ENCODE measurements around the gene GAK. TPM values are rescaled to one million over a fixed set of nuclear protein-coding genes. Genes with fewer than 3 reads are reported as not detected.

The GAK gene
- total and polyA plus RNA-seq, 2 of the 13 experiments (the other 11 are each of a cell fraction or from before 2014, with no cell fraction given) = 17.5 to 44.3 TPM

- ATAC-seq (no peak), DNase-seq (ENCODE audit: low spot score) (no peak), FAIRE-seq (no peak)
- peaks cover 15 to 36% of the 10 kb centered on the region in 2 experiments; a peak in 4 of 5 replicates for H3K36me3 ChIP-seq (replicated peaks in 1 of 2; ENCODE audit: control insufficient read depth in 1 of 2, insufficient read depth in 2 of 2, low read length in 2 of 2)
- in situ Hi-C loops (cut with HindIII; ENCODE audit: extremely low pct_ligation_motif_present, low pct_unique_long_range_greater_than_20kb) = no loop called here
- H4K20me1 ChIP-seq (ENCODE audit: insufficient read depth, low read length) = no peaks in the 10 kb centered on the region; the same call in 1 of the 2 replicates
- no peaks in the 10 kb centered on the region for H3K79me2 ChIP-seq (ENCODE audit: insufficient read depth, low read length)
- no peak overlapping the region for H3K9ac ChIP-seq (ENCODE audit: insufficient read depth, low read depth, low read length)
- BruUV-seq (replicated peaks) = no TSS peak
- POLR2A ChIA-PET = no interaction called here
- no peak overlapping the region for H3K27ac ChIP-seq (ENCODE audit: extremely low read length, insufficient read depth, low read length)
- no peaks in the 10 kb centered on the region for H3K4me1 ChIP-seq (ENCODE audit: insufficient read depth, low read length)
- WGBS (ENCODE audit: low lambda C conversion rate) = 96% methylated on average over 18 of the region's 20 CpGs
- intact Hi-C loops (cut with micrococcal nuclease; ENCODE audit: unreplicated experiment) = no loop called here
- H3K4me2 ChIP-seq (ENCODE audit: low read depth, low read length) = no peak overlapping the region
- H3K4me3 ChIP-seq (replicated peaks in 1 of 3; ENCODE audit: insufficient read depth in 1 of 3, low read depth in 2 of 3, low read length in 3 of 3) = no peak overlapping the region
- no peaks in the 10 kb centered on the region for H3K9me3 ChIP-seq (ENCODE audit: low read length)
- no peaks in the 10 kb centered on the region for H3K27me3 ChIP-seq (ENCODE audit: control insufficient read depth in 1 of 2, insufficient read depth in 2 of 2, low read length in 2 of 2)
- H2AFZ ChIP-seq (ENCODE audit: low read length) = no peak overlapping the region
- no peak for TF ChIP-seq NR3C1 (CRISPR knock-in tag; IDR thresholded peaks at IDR 0.05)
- CTCF ChIA-PET (ENCODE audit: low intra/inter-chr PET ratio, low total read pairs) = no interaction called here
Measured at GRCh38 chr4:896630-897029, 35.5 kb downstream of the GAK start.

DNA sequence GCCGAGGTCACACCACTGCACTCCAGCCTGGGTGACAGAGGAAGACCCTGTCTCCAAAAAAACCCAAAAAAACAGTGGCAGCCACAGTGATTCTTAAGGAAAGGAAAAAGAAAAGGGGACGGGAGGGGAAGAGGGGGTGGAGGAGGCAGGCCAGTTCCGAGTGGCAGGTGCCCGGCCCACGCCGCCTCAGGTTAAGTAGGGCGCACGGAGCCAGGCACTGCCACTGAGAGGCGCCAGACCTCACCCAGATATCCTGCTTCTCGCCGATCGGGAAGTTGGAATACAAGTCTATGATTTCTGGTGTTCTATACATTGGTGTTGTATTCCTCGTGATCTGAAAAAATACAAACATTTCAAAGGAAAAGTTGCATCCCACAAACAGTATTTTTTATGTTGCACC is 35.9 kb downstream of the GAK start:
- Histone ChIP-seq H4K20me1 (ENCODE audit: insufficient read depth, low read length) (no peaks in the 10 kb centered on the region), H3K4me2 (ENCODE audit: low read depth, low read length) (no peak overlapping the region), H2AFZ (ENCODE audit: low read length) (no peak overlapping the region), H3K4me3 (replicated peaks in 1 of 3; ENCODE audit: insufficient read depth in 1 of 3, low read depth in 2 of 3, low read length in 3 of 3) (no peak overlapping the region), H3K9me3 (ENCODE audit: low read length) (no peaks in the 10 kb centered on the region), H3K79me2 (ENCODE audit: insufficient read depth, low read length) (no peaks in the 10 kb centered on the region), H3K27ac (ENCODE audit: extremely low read length, insufficient read depth, low read length) (no peak overlapping the region), H3K4me1 (ENCODE audit: insufficient read depth, low read length) (no peaks in the 10 kb centered on the region), H3K36me3 (replicated peaks in 1 of 2; ENCODE audit: control insufficient read depth in 1 of 2, insufficient read depth in 2 of 2, low read length in 2 of 2) (peaks cover 14 to 33% of the 10 kb centered on the region in 2 experiments; a peak in 4 of 5 replicates), H3K27me3 (ENCODE audit: control insufficient read depth in 1 of 2, insufficient read depth in 2 of 2, low read length in 2 of 2) (no peaks in the 10 kb centered on the region), H3K9ac (ENCODE audit: insufficient read depth, low read depth, low read length) (no peak overlapping the region)
- DNase-seq (ENCODE audit: low spot score) (no peak), FAIRE-seq (no peak), ATAC-seq (no peak)
- 97% methylated on average over 13 of the region's 13 CpGs for WGBS (ENCODE audit: low lambda C conversion rate)
- ChIA-PET POLR2A (no interaction called here), CTCF (ENCODE audit: low intra/inter-chr PET ratio, low total read pairs) (no interaction called here)
- in situ Hi-C loops (cut with HindIII; ENCODE audit: extremely low pct_ligation_motif_present, low pct_unique_long_range_greater_than_20kb) (no loop called here), intact Hi-C loops (cut with micrococcal nuclease; ENCODE audit: unreplicated experiment) (no loop called here)
- BruUV-seq (replicated peaks) = TSS peak; percentile 39
- TF ChIP-seq ATF4 (CRISPR knock-in tag; IDR thresholded peaks at IDR 0.05) (no peak), SIX1 (CRISPR knock-in tag; IDR thresholded peaks at IDR 0.05; ENCODE audit: borderline replicate concordance) (no peak), ZBTB38 (CRISPR knock-in tag; IDR thresholded peaks at IDR 0.05) (peak; percentile 46; the same call in 1 of the 2 replicates), ZNF567 (CRISPR knock-in tag; IDR thresholded peaks at IDR 0.05; ENCODE audit: borderline replicate concordance) (no peak), NR2C2 (CRISPR knock-in tag; IDR thresholded peaks at IDR 0.05; ENCODE audit: borderline replicate concordance) (no peak)
- TF ChIP-seq, protein P1, sequence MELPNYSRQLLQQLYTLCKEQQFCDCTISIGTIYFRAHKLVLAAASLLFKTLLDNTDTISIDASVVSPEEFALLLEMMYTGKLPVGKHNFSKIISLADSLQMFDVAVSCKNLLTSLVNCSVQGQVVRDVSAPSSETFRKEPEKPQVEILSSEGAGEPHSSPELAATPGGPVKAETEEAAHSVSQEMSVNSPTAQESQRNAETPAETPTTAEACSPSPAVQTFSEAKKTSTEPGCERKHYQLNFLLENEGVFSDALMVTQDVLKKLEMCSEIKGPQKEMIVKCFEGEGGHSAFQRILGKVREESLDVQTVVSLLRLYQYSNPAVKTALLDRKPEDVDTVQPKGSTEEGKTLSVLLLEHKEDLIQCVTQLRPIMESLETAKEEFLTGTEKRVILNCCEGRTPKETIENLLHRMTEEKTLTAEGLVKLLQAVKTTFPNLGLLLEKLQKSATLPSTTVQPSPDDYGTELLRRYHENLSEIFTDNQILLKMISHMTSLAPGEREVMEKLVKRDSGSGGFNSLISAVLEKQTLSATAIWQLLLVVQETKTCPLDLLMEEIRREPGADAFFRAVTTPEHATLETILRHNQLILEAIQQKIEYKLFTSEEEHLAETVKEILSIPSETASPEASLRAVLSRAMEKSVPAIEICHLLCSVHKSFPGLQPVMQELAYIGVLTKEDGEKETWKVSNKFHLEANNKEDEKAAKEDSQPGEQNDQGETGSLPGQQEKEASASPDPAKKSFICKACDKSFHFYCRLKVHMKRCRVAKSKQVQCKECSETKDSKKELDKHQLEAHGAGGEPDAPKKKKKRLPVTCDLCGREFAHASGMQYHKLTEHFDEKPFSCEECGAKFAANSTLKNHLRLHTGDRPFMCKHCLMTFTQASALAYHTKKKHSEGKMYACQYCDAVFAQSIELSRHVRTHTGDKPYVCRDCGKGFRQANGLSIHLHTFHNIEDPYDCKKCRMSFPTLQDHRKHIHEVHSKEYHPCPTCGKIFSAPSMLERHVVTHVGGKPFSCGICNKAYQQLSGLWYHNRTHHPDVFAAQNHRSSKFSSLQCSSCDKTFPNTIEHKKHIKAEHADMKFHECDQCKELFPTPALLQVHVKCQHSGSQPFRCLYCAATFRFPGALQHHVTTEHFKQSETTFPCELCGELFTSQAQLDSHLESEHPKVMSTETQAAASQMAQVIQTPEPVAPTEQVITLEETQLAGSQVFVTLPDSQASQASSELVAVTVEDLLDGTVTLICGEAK (IDR thresholded peaks at IDR 0.05) = no peak
- TF ChIP-seq, protein P1 (CRISPR knock-in tag; IDR thresholded peaks at IDR 0.05) = no peak
